HG03103 (cell line): ENCODE measurements around the gene COA8.

ENCODE experiments used
- ATAC-seq: cut with Tn5 transposase; IDR thresholded peaks from one replicate; pipeline ENCODE4 v1.9.1; 2021; ENCODE audit warnings: low read depth; ENCODE audit not compliant: unreplicated experiment

The COA8 gene

GRCh38 chr14:103616635-103617300 lies 54.0 kb downstream of the COA8 start:
- ATAC-seq, result no peak

- no peak for ATAC-seq
These were observed 56.3 kb downstream of the COA8 start for GRCh38 chr14:103619057-103619456.

- no peak for ATAC-seq
These were observed 59.1 kb downstream of the COA8 start for GRCh38 chr14:103621860-103622259.

- ATAC-seq, result no peak
These were observed 60.5 kb downstream of the COA8 start for GRCh38 chr14:103623308-103623707.

DNA sequence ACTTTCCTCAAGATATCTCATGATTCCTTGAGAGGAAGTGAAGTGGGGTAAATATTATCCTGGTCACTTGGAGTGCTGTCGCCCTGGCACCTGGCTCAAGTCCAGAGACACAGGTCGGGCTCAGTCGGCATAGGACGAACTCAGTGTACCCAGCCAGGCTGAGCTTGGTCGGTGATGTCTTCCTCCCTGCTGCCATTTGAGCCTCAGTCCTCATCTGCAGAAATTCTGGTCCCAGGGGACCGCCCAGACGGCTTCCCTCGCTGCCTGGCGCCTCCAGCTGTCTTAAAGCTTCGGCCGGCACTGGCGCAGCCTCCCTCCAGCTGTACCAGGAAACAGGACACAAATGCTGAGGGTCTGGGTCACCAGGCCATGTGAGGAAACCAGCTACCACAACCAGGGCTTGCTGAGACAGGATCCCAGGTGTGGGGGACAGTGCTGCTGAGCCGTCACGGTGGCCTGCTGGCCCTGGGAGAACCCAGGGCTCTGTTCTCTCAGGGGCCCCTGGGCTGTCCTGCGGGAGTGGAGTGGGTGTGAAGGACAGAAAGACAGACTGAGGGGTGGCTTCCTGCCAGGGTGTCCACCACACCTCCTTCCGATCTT lies 61.2 kb downstream of the COA8 start:
- ATAC-seq, result no peak

DNA sequence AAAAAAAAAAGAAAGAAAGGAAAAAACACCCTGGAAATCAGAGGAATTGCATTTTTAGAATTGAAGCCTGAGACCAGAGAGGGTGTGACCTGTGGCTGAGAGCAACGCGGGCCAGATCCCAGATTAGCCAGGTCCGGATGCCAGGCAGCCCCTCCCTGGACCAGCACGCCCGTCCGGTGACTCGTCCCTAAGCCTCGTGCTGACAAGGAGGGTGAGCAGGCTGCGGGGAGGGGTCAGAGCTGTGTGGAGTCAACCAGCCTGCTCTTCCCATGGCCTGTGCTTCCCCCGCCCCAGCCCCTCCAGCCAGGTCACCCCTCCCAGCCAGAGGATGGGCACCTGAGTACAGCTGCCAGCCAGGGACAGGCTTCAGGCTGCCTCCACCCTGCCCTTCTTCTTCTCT lies 62.1 kb downstream of the COA8 start:
- no peak for ATAC-seq

- no peak for ATAC-seq
These were observed 62.8 kb downstream of the COA8 start for GRCh38 chr14:103625356-103626095.

DNA sequence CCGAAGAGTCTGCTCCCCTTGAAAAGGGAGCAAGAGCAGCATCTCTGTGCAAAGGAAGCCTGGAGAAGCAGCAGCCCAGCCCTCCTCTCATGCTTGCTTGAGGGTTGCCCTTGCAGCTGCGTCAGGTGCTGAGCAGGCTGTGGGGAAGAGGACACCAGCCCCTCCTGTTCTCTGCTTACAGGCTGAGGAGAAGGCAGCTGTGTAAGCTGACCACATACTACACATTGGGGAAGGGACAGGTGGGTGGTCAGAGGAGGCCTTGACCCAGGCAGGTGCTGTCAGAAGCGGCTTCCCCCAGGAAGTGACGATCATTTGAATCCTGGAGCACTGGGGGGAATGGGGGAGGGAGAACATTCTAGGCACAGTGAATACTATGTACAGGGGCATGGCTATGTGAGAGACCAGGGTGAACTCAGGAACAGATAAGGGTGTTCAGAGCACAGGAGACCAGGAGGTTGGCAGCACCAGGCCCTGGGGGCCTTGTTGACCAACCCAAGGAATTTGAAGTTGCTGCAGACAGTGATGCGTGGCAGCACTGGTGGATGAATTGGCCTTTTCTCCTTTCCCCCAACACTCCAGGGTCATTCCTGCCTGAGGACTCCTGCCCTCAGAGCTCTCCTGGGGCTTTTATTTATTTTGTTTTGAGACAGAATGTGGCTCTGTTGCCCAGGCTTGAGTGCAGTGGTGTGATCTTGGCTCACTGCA lies 63.5 kb downstream of the COA8 start:
- ATAC-seq, result no peak

DNA sequence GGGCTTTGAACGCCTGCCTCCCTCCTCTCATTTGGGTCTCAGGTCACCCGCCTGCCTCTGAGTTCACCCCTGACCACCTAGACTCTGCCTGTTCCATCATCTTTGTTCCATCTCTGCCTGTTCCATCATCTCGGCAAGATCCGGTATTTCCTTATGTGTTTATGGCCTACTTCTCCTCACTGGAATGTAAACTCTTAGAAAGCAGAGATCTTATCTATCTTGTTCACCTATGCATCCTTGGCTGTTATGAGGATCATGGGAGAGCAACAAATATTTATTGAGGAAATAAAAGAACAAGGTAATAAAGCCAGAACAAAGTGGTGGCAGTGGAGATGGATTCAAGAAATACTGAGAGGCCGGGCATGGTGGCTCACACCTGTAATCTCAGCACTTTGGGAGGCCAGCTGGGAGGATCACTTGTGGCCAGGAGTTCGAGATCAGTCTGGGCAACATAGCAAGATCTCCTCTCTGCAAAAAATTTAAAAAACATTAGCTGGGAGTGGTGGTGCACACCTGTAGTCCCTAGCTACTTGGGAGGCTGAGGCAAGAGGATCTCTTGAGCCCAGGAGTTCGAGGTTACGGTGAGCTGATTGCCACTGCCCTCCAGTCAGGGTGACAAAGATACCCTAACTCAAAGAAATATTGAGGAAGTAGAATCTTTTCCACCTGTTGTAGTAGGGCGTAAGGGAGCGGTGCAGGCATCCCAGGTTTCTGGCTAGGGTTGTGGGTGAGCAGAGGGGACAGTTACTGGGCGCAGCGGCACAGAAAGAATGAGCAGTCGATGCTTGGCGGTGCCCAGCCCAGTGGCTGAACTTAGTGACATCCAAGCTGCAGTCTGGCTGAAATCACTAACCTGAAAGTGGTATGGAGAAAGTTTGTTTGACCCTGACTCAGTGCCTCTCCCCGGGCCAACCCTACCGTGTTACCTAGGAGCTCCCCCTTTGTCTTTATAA lies 64.6 kb downstream of the COA8 start:
- no peak for ATAC-seq

- no peak for ATAC-seq
These were observed 65.5 kb downstream of the COA8 start for GRCh38 chr14:103628221-103628683.

DNA sequence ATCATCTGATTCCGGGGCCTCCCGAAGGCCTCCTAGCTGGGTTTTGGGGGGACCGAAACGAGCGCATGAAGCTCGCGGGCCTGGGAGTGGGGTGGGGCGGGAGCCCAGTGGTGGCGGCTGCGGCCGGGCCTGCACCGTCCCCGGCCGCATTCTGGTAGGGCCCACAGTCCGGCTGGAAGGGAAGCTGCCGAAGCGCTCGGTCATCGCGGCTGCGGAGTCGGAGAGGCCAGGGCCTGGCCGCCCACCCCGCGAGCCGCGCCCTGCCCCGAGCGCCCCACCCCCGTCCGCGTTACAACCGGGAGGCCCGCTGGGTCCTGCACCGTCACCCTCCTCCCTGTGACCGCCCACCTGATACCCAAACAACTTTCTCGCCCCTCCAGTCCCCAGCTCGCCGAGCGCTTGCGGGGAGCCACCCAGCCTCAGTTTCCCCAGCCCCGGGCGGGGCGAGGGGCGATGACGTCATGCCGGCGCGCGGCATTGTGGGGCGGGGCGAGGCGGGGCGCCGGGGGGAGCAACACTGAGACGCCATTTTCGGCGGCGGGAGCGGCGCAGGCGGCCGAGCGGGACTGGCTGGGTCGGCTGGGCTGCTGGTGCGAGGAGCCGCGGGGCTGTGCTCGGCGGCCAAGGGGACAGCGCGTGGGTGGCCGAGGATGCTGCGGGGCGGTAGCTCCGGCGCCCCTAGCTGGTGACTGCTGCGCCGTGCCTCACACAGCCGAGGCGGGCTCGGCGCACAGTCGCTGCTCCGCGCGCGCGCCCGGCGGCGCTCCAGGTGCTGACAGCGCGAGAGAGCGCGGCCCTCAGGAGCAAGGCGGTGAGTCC lies 66.1 kb downstream of the COA8 start, which contains the start of gene KLC1:
Gene KLC1 (plus strand): TSS at position 528 of the 819 bp plus-strand sequence. CDS start 25,354 bp downstream, outside the sequence.
- peak; percentile 42 for ATAC-seq

DNA sequence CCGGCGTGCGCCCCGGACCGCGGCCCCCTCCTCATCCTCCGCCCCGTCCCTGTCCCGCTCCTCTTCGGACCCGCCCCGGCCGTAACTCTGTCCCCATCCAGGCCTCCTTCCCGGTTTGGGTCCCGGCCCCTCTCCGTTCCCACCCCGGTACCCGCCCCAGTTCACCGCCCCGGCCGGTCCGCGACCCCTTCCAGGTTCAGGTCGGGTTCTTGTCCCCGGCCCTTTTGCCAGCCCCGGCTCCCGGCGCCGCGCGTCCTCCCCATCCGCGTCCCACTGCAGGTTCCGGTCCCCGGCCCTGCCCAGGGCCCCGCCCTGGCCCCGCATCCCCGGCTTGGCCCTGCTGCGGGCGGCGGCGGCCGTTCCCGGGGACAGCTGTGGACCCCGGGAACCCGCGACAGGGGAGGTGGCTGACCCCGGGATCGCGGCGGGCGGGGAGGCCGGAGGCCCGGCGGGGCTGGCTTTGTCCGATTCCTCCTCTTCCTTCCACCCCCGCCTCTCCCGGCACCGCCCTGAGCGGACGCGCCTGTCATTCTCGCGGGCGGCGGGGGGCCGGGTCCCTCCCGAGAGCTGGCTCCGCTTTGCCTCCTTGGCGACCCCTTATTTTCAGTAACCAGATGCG lies 66.9 kb downstream of the COA8 start:
- ATAC-seq, result peak; percentile 22

DNA sequence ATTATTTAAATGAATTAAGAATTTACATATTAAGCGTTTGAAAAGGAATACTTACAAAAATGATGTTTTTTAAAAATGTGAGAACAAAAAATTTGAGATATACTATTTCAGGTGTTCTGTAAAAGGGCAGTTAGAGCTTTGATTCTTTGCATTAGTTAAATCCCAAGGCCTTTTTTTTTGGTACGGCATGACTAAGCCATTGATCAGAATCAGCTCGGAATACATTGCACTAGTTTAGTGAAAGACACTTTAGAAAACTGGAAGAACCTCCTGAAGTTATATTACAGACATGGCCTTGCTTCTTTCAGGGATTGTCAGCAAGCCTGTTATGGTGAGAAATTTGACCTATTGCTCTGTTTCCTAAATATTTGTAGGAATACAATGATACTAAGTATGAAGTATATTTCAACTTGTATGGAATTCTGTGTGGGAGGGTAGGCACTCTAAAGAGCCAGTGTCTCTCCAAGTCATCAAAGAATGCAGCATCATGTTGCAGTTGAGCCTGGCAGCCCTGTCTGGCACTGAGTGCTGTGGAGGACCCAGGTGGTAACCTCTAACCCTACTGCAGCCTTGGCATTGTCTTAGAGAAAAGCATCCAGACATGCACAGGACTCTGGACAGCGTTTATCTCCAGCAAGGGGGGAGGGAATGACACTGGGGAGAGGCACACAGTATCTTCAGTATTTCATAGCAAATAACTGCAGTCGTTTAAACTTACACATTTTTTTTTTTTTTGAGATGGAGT lies 67.8 kb downstream of the COA8 start:
- ATAC-seq, result no peak

DNA sequence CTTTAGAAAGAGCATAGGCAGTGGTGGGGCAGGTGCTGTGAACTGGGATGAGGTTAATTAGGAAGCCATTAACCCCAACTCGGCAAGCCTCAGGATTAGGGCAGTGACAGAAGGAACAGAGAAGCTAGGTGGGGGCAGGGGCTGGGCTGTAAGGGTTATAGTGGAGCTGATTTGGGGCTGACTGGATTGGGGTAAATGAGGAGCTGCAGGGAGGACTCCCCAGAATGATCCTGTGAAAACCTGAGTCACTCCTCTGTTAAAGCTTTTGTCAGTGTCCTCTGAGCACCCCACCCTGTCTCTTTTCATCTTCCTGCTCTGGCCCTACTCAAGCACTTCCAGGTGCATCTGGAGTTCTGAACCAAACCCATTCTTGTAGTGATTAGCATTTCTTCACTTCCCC lies 70.6 kb downstream of the COA8 start:
- ATAC-seq, result no peak

DNA sequence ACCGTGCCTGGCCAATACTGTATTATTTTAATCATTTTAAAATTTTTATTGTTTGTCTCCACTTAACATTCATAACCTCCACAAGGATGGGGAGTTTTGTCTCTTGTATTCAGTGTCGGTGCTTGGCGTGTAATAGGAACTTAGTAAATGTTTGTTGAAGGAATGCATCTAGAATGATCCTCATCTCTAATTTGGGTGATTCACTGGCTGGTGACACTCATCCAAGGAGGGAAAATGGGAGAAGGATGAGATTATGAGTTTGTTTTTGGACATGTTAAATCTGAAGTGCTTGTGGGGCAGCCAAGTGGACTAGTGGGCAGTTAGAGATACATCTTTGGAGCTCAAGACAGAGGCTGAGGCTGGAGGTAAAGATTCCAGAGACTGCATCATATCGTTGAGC lies 71.4 kb downstream of the COA8 start:
- no peak for ATAC-seq

DNA sequence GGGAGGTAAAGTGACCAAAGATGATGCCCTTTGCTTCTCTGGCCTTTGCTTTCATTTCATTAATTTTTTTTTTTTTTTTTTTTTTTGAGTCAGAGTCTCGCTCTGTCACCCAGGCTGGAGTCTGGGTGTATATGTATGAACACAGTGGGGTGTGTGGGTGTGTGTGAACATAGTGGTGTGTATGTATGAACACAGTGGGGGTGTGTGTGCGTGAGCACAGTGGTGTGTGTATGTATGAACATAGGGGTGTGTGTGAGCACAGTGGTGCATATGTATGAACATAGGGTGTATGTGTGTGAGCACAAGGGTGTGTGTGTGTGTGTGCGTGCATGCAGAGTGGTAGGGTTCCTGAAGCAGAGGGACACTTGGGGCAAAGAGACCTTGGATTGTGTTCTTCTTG lies 75.8 kb downstream of the COA8 start:
- no peak for ATAC-seq
